Measurements from ENCODE around the gene ATP8A2. TPM values are rescaled to one million over a fixed set of nuclear protein-coding genes. Genes with fewer than 3 reads are reported as not detected.

The ATP8A2 gene
- total and polyA plus RNA-seq, 2 of the 8 experiments (the other 6 are each of a cell fraction or from before 2014, with no cell fraction given) = 2.4 to 8.3 TPM

GRCh38 chr13:26019881-26020870 is 648.4 kb downstream of the ATP8A2 start:
- no peak overlapping the region for H4K8ac ChIP-seq (ENCODE audit: extremely low read depth, insufficient read depth, low read length)
- H2BK15ac ChIP-seq (ENCODE audit: low read length) = no peak overlapping the region
- no peak overlapping the region for H2AFZ ChIP-seq (ENCODE audit: low read length)
- H2AK5ac ChIP-seq (ENCODE audit: low read depth, low read length) = no peak overlapping the region
- H2BK12ac ChIP-seq (ENCODE audit: low read depth, low read length) = no peak overlapping the region
- no peak overlapping the region for H2BK5ac ChIP-seq (ENCODE audit: low read depth, low read length)
- no peak overlapping the region for H3K56ac ChIP-seq (replicated peaks; ENCODE audit: insufficient read length, low read depth, low read length)
- H3K18ac ChIP-seq (ENCODE audit: extremely low read depth, low read length) = no peak overlapping the region
- 87% methylated on average over 22 of the region's 22 CpGs; no CpG with 5 or more reads in 1 of the 2 experiments for WGBS, 2 experiments (ENCODE audit: extremely low coverage in 1 of 2, insufficient coverage in 1 of 2, insufficient read length in 1 of 2, insufficient replicate concordance in 2 of 2, low coverage in 1 of 2, low lambda C conversion rate in 2 of 2, missing lambda C conversion rate in 1 of 2)
- no peaks in the 10 kb centered on the region for H3K79me2 ChIP-seq (ENCODE audit: control insufficient read depth in 1 of 2, insufficient read depth in 2 of 2, low read length in 2 of 2)
- no peaks in the 10 kb centered on the region for H3K9me3 ChIP-seq (ENCODE audit: insufficient read depth in 2 of 2, low read depth in 1 of 2, low read length in 1 of 2)
- H3K14ac ChIP-seq (ENCODE audit: insufficient read length) = no peak overlapping the region
- no peak overlapping the region for H3K27ac ChIP-seq (ENCODE audit: low read depth, low read length)
- no peak overlapping the region for H3K4me2 ChIP-seq (ENCODE audit: insufficient read depth in 1 of 2, low read depth in 2 of 2, low read length in 2 of 2)
- no peak overlapping the region for H4K91ac ChIP-seq (replicated peaks; ENCODE audit: insufficient read length, low read length)
- no peaks in the 10 kb centered on the region for H4K20me1 ChIP-seq (replicated peaks in 1 of 2; ENCODE audit: control insufficient read depth in 1 of 2, insufficient read depth in 2 of 2, low read length in 2 of 2)
- no peak overlapping the region for H2BK120ac ChIP-seq (replicated peaks; ENCODE audit: low read depth, low read length)
- no peak overlapping the region for H3K23ac ChIP-seq (ENCODE audit: insufficient read length)
- CTCF ChIA-PET (ENCODE audit: partially characterized antibody) = interaction anchor here (0.6 to 2.2 kb wide), 6 partner anchors 10 to 344 kb away, joined by 3 to 8 read pairs (median 4); no protein-coding TSS in a partner anchor
- H3K4ac ChIP-seq (replicated peaks; ENCODE audit: insufficient read length, low read depth, low read length) = peak overlapping the region; percentile 15
- FAIRE-seq = peak; percentile 7
- no peak overlapping the region for H2BK20ac ChIP-seq (ENCODE audit: low read length)
- H3K4me1 ChIP-seq (replicated peaks in 1 of 4; ENCODE audit: control insufficient read depth in 3 of 4, insufficient read depth in 4 of 4, low read length in 3 of 4) = peaks cover 0 to 4% (median 2%) of the 10 kb centered on the region in 4 experiments; a peak in 4 of 7 replicates
- no peak overlapping the region for H3K9ac ChIP-seq (replicated peaks in 1 of 4; ENCODE audit: extremely low read depth in 1 of 4, low read depth in 3 of 4, low read length in 3 of 4)
- no peaks in the 10 kb centered on the region; a peak in 3 of 7 replicates for H3K27me3 ChIP-seq (replicated peaks in 1 of 4; ENCODE audit: control insufficient read depth in 3 of 4, extremely low read depth in 1 of 4, insufficient read depth in 3 of 4, low read length in 3 of 4)
- H3K4me3 ChIP-seq (ENCODE audit: extremely low read depth in 1 of 4, insufficient read depth in 2 of 4, low read depth in 3 of 4, low read length in 4 of 4) = no peak overlapping the region
- TF ChIP-seq RNF2 (IDR thresholded peaks at IDR 0.05; ENCODE audit: borderline replicate concordance, low read depth, low read length, missing control alignments, poor library complexity, severe bottlenecking) (no peak), CREB1 (IDR thresholded peaks at IDR 0.05) (no peak)
- no peaks in the 10 kb centered on the region for H3K36me3 ChIP-seq (ENCODE audit: control insufficient read depth in 2 of 4, insufficient read depth in 4 of 4, low read length in 3 of 4)
- no peaks in the 10 kb centered on the region for H3K79me1 ChIP-seq (ENCODE audit: low read depth, low read length)
- no peaks in the 10 kb centered on the region for H3K23me2 ChIP-seq (ENCODE audit: low read depth, low read length)
- H4K5ac ChIP-seq (ENCODE audit: insufficient read length, low read depth, low read length) = no peak overlapping the region
- peak in 1 of 2 experiments; percentile 38 for DNase-seq (ENCODE audit: low read depth in 1 of 2, low spot score in 2 of 2)
- POLR2A ChIA-PET (ENCODE audit: partially characterized antibody) = interaction anchor here (2.3 kb wide), 1 partner anchor 10 kb away, joined by 7 read pairs; no protein-coding TSS in a partner anchor

All from H1 (cell line).